NCI-H1417 treated with DMSO at 0.1 percent for 48 hours (cell line): ENCODE data around the gene SAMD8.

Experiments used
- DNase-seq: peaks from one replicate; lab custom pipeline; 2025; lab: John Stamatoyannopoulos, UW

Gene SAMD8

GRCh38 chr10:75223507-75223906, 112.1 kb downstream of the SAMD8 start:
- no peak for DNase-seq

- no peak for DNase-seq
These were observed 114.6 kb downstream of the SAMD8 start for GRCh38 chr10:75226095-75226494.

GRCh38 chr10:75226656-75227055, 115.2 kb downstream of the SAMD8 start:
- no peak for DNase-seq

GRCh38 chr10:75228278-75228677, 116.8 kb downstream of the SAMD8 start:
- DNase-seq: no peak

GRCh38 chr10:75228834-75229233, 117.4 kb downstream of the SAMD8 start:
- DNase-seq: no peak

GRCh38 chr10:75229971-75230370, 118.5 kb downstream of the SAMD8 start:
- no peak for DNase-seq

GRCh38 chr10:75230600-75231038, 119.2 kb downstream of the SAMD8 start:
- DNase-seq: no peak
